A549 (cell line): ENCODE measurements around the gene CCNO.

Experiments
- BHLHE40 ChIP-seq: IDR thresholded peaks from 2 replicates; pipeline ENCODE4 v1.6.1; 2012; ENCODE audit warnings: low read depth, low read length, inconsistent platforms
- CEBPB ChIP-seq, 2 experiments: fragments of >200 bp in 1 of 2; sonication (Bioruptor Twin) in 1 of 2; formaldehyde crosslinking in 1 of 2; IDR thresholded peaks; 2 replicates each; pipeline ENCODE4 v1.6.1; 2012 to 2016
- CTCF ChIP-seq: fragments of >200 bp; sonication (Bioruptor Twin); formaldehyde crosslinking; IDR thresholded peaks from 3 replicates; pipeline ENCODE4 v1.5.1; 2016
- EHMT2 ChIP-seq: fragments of 200-600 bp; sonication (generic); IDR thresholded peaks from 2 replicates; pipeline ENCODE4 v1.6.1; 2016; ENCODE audit warnings: antibody characterized with exemption, low read depth, mild to moderate bottlenecking, moderate library complexity
- ELK1 ChIP-seq: fragments of 150-350 bp; IDR thresholded peaks from 2 replicates; pipeline ENCODE4 v1.6.1; 2014; ENCODE audit warnings: low read depth, mild to moderate bottlenecking, low read length
- EP300 ChIP-seq, 2 experiments: fragments of >200 bp; sonication (Bioruptor Twin); formaldehyde crosslinking; IDR thresholded peaks; 2 replicates in 1 of 2; 3 replicates in 1 of 2; pipeline ENCODE4 v1.6.1; 2016 to 2017
- HMGXB4 ChIP-seq: fragments of 250-450 bp; sonication (Bioruptor Pico); IDR thresholded peaks from 2 replicates; pipeline ENCODE4 v1.5.0; 2021; ENCODE audit warnings: mild to moderate bottlenecking, moderate library complexity, borderline replicate concordance
- JUN ChIP-seq, 2 experiments: fragments of >200 bp; sonication (Bioruptor Twin); formaldehyde crosslinking; IDR thresholded peaks; 2 replicates in 1 of 2; 3 replicates in 1 of 2; pipeline ENCODE4 v1.6.1; 2016 to 2017
- MAFK ChIP-seq: fragments of 450-650 bp; IDR thresholded peaks from 2 replicates; pipeline ENCODE4 v1.6.1; 2014; ENCODE audit not compliant: partially characterized antibody
- MAX ChIP-seq: IDR thresholded peaks from 2 replicates; pipeline ENCODE4 v1.6.1; 2012
- RCOR1 ChIP-seq: fragments of 150-350 bp; IDR thresholded peaks from 2 replicates; pipeline ENCODE4 v1.6.1; 2014; ENCODE audit warnings: antibody characterized with exemption, low read length, low read depth
- REST ChIP-seq: fragments of 200-600 bp; sonication (generic); IDR thresholded peaks from 2 replicates; pipeline ENCODE4 v1.6.1; 2016; ENCODE audit warnings: antibody characterized with exemption, mild to moderate bottlenecking, moderate library complexity
- RNF2 ChIP-seq: fragments of 200-600 bp; sonication (generic); IDR thresholded peaks from 2 replicates; pipeline ENCODE4 v1.6.1; 2016; ENCODE audit warnings: low read depth, mild to moderate bottlenecking, antibody characterized with exemption, moderate library complexity, borderline replicate concordance
- SREBF2 ChIP-seq: fragments of 450-650 bp; IDR thresholded peaks from 2 replicates; pipeline ENCODE4 v1.6.1; 2014; ENCODE audit warnings: mild to moderate bottlenecking, moderate library complexity

GRCh38 chr5:55220433-55221185 is 12.8 kb downstream of the CCNO start:
- TF ChIP-seq JUN (IDR thresholded peaks at IDR 0.05) (no peak), MAFK (no peak), CTCF (no peak), HMGXB4 (CRISPR knock-in tag) (no peak), EP300 (IDR thresholded peaks at IDR 0.05) (no peak), BHLHE40 (no peak), ELK1 (no peak), RNF2 (no peak), CEBPB (IDR thresholded peaks at IDR 0.05) (no peak), REST (no peak), EHMT2 (no peak), MAX (no peak), SREBF2 (no peak), RCOR1 (no peak)
